Fibroblast of skin of right biceps (primary cell): ENCODE measurements around the gene MACROD2.

ENCODE experiments used
- DNase-seq: peaks from one replicate; pipeline ENCODE4 v3.0.0-alpha.2; 2013

The MACROD2 gene

DNA sequence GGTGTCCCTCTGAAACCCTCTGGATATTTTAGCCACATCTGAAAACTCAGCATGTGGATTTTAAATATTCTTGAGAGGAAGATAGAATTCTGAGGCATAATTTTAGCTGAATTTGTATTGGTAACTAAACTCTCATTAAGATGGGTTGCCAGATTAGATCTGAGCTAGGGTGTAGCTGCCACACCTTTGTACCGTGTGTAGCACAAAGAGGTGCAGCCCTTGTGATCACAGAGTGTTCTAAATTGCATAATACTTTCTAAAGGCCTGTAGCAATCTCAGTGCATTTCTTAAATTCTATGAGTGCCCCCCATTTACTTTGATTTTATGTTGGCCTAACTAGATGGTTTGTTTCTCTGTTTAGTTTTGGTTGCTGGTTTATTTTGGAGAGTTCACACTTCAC, 289.1 kb downstream of the MACROD2 start:
- no peak for DNase-seq

DNA sequence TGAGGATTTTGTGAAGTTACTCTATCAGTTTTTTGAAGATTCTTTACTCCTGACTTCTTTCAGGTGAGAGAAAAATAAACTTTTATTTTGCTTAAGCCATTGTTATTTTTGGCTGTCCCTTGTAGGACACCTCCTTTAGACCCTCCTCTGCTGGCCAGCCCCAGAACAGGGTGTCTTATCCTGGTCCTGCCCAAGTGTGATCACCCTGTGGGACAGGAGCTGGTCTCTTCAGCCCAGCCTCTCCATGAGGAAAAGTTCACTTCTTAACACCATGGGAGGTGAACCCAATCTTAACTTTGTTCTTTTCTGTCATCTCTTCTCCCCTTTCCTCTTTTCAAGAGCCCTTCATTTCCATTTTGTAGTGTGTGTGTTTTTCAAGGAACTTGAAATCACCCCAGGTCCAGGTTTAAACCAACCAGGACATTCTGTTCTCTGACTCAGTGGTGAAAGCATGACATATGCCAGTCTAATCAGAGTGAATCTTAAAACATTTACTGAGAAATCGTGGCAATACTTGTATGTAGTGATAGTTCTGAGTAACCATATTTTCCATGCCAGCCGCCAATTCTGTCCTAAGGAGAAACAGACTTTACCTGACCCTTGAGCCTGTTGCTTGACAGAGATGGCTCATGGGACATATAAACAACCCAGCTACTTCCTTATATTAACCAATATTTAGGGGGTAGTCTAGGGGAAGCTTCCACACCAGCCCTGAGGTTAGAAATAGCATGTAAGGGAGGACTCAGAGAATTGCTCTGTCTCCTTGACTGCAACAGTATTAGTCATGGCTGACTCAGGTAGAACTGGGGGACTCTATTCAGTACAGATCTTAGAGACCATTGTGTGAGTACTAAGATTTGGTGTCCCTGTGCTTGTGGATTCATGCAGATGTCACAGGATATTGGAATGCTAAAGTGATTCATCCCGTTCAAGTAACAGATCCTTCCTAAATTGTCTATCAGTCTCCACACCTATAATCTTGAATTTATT, 293.3 kb downstream of the MACROD2 start:
- peak; percentile 78 for DNase-seq

DNA sequence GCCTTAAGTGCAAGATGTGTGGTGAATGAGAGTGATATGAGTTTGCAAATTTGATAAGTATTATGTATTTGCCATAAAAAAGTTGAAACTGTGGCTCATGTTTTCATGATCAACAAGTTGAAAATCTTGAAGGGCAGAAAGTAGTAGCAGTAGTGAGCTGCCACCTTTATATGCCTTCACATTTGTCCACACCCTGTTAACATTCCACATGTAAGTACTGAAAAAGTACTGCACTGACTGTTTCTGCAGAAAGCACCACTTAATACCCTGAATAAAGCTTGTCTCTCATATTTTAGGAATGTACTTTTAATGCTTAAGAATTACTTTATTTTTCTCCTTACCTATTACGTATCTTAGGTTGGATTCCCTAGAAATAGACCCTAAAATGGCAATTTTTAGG, 296.2 kb downstream of the MACROD2 start:
- DNase-seq, result no peak

DNA sequence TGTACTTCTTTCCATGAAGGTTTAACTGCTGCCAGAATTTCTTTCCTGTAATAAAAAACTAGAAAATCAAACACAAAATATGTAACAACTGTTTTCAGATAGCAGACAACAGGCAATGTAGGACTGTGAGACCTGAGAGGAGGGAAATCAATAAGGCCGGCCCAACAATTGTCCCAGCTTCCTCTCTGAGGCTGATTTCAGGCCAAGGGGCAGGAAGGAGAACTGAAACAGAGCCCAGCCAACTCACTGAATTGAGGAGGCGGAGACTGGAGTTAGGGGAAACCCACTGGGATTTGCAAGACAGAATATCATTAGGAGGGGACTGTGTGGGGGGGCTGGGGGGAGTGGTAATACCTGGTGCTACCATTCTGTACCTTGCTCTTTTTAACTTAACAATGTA, 299.9 kb downstream of the MACROD2 start:
- no peak for DNase-seq

DNA sequence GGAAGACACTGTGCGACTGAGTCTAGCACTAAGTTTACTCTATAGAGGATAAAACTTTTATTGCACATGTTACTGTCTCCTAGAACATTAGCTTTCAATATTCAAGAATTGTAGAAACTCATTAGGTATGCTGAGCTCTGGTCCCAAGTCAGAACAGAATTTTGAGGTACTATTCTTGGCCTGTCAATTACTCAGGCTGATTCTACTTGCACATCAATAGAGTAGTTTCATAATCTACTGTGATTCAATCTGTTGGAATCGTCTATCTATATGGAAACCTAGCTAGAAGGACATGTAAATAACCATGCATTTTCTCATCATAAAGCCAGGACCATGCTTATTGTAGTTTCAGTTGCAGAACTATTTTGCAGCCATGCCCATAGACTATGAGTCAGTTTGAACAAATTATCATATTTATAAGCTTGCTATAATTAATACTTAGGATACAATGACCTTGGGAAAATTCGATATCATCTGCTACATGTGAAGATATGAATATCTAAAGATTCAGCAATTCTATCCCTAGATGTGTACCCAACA, 300.5 kb downstream of the MACROD2 start:
- DNase-seq, result no peak

DNA sequence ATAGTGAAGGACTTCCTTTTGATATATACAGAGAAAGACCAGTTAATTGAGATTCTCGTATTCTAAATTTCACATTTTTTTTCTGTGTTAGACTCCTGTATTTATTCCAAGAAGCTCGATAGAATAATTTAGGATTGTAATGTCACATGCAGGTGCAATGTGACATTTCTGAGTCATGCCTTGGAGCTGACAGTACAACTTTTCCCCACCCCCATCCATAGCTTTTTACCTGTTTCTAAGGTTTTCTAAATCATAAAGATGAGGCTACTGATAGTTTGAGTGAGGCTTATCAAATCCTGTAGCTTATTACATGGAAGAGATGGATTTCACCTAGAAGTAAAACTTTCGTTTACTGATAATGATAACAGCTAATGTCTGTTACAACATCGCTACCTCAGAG, 304.5 kb downstream of the MACROD2 start:
- no peak for DNase-seq

DNA sequence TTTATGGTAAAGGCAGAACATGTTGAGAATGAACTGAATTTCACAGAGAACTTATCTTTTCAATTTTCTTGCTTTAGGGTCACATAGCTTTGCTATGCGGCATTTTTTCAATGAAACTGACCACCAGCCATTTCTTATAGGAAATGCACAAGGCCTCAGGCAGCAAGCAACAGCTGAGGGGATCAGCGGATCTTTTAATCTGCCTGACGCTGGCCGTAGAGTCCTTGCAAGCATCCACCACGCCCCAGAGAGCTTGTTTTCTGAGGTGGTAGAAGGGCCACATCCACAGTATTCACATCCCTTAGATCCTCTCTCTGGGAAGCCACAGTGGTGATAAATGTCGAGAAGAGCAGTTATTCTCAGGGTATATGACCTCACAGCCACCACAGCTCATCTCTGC, 307.8 kb downstream of the MACROD2 start:
- DNase-seq, result no peak

DNA sequence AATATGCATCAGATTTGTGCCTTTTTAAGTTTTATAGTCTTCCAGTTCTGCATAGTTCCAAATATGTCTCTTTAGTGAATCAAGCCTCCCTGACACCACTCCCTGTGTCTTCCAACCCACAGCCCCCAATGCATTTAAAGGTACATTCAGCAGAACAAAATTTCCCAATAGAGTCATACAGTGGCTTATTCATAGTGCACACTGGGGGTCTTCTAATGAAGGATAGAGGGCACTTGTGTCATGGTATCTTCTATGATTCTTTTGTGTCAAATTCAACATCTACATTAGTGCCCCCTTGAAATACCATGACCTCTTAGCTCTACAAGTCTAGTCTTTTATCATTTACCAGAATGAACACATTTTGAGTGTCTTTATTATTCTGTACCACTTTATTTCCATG, 308.3 kb downstream of the MACROD2 start:
- no peak for DNase-seq

DNA sequence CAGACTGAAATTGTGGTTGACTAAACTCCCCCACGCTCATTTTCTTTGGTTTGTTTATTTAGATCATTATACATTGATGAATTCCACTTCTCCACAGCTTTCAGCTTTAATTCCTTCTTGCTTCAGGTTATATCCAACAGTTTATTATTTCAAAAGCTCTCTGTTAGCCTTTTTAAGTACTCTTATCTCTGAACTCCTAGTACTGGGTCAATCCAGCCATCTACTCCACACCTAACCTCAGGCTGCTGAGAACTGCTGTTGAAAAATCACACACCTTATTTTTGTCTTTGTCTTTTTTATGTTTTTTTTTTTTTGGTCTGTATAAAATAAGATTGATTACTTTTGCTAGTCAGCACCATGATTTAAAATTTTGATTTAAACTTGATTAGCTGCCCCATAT, 309.2 kb downstream of the MACROD2 start:
- no peak for DNase-seq

DNA sequence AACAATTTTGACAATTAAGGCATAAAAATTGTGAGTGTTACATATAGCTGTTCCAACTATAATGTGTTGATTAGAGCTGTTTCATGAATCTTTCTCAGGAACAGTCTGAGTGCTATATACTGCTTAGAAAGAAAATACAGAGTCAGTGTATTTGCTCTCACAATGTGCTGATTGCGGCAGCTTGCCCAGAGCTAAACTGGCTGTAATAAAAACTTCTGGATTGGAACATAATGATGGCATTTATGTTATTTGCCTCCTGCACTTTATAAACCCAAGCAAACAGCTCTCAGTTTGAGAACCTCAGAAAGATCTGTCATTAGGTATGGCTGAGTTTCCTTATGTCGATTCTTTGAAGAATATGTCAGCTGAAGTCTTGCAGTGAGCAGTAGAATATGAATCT, 312.6 kb downstream of the MACROD2 start:
- no peak for DNase-seq

DNA sequence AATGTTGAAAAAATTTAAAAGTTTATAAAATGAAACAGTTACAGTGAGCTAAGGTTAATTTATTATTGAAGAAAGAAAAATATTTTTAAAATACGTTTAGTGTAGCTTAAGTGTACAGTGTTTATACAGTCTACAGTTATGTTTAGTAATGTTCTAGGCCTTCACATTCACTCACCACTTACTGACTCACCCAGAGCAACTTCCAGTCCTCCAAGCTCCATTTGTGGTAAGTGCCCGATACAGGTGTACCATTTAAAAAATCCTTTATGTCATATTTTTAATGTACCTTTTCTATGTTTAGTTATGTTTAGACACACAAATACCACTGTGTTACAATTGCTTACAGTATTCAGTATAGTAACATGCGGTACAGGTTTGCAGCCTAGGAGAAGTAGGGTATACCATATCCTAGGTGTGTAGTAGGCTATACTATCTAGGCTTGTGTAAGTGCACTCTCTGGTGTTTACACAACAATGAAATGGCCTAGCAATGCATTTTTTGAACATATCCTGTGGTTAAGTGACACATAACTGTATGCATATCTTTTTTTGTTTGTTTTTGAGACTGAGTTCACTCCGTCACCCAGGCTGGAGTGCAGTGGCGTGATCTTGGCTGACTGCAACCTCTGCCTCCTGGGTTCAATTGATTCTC, 315.8 kb downstream of the MACROD2 start:
- DNase-seq, result no peak

DNA sequence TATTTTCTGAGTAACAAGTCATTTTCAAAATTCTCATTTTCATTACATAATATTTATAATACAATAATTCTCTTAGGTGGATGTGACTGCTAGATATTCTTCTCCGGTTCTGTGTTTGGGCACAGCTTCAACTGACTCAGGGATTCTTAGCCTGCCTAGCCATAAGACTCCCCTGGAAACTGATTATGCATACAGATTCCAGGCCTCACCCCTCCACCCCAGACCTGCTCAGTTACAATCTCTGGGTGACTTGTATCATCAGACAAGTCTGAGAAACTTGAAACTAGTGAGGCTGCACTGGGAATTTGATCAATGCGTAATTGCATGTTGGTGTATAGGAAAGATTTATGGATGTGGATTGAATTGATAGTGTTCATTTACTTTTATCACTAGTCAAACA, 316.7 kb downstream of the MACROD2 start:
- no peak for DNase-seq

DNA sequence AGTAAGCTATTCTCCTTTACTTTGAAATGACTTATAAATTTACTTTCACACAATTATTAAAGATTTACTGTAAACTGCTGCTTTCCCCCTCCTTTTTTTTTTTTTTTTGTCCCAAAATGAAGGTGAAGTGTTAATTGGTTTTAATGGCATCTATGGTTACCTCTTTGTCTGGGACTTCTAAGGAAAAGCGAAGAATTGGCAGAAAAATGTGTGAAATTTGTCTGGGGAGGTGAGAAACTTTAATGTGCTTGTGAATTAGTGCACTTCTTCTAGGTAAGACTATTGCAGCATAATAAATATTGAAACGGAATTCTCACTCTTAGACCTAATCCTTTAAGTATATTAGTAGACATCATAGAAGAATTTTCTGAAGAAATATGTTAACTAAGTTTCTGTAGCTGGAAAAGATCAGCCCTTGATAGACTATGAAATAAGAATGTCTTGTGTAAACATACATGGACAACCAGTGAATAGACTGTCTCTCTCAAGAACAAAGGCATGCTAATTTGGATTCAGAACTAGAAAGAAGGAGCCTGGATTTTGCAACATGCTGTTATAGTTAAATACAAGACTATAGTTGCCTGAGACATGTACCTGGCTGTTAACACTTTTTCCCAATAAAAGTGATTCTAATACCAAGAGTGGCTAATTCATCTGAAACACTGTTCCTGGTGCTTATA, 318.2 kb downstream of the MACROD2 start:
- no peak for DNase-seq

DNA sequence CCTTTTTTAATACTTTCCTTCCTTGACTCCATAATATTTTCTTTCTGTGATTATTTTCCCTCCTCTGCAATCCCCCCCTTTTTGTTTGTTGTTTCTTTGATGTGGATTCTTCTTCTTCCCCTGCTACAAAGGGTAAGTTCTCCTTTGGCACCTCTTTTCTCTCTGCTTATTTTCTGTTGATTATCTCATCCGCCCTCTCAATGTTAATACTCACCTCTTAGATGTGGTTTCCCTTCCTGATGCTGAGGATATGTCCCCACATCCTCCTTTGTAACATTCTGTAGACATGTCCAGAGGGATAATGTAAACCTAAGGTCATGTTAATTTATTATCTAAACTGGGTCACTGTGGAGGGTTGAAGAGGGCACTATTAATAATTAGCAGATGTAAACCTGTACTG, 324.4 kb downstream of the MACROD2 start:
- DNase-seq, result no peak

DNA sequence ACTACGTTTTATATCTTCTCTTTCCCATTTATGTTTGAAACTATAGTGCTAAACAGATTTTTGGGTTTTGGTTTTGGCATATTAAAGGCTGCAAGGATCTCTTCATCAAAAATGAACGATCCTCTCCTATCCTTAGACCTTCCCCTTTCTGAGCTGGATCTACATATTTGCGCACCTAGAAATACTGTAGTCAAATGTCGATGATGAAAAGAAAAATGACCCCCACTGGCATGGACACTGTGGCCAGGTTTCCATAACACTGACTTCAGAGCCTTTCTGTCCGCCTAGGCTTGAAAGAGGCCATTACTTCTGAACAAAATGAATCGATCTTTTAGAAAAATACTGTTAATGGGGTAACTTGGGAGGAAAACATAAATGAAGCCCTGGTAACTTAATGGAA, 336.3 kb downstream of the MACROD2 start:
- no peak for DNase-seq

DNA sequence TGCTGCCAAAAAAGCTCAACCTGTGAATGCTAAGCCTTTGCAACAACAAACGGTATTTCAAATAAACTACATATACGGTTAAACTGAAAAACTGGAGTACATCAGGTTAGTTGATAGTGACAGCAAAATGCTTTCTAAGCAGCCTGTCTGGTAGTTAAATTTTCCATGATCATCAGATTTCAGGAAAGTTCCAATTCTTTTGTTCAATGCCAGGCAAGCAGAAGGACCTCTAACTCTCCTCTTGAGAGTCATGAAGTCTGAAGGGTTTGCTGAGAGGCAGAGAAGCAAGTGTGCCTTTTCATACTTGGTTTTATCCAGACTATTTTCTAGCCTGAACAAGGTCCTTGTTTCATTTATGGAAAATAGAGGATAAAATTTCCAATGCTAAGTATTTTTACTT, 337.6 kb downstream of the MACROD2 start:
- no peak for DNase-seq

DNA sequence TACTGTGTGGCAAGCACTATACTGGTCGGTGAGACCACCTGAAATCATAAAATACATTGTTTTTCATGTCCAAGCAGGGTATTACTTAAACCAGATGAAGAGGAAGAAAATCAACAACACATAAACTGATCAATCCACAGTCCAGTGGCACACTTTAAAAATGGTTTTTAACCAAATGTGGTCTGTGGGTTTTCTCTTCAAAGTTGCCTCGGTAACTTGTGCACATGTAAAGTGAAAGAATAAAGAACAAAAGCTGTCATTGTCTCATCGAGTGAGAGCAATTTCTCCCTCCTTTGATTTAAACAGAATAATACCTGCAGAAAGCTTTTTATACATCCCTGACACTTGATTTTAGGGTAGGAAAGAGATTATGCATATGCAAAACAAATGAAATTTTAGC, 338.4 kb downstream of the MACROD2 start:
- no peak for DNase-seq

DNA sequence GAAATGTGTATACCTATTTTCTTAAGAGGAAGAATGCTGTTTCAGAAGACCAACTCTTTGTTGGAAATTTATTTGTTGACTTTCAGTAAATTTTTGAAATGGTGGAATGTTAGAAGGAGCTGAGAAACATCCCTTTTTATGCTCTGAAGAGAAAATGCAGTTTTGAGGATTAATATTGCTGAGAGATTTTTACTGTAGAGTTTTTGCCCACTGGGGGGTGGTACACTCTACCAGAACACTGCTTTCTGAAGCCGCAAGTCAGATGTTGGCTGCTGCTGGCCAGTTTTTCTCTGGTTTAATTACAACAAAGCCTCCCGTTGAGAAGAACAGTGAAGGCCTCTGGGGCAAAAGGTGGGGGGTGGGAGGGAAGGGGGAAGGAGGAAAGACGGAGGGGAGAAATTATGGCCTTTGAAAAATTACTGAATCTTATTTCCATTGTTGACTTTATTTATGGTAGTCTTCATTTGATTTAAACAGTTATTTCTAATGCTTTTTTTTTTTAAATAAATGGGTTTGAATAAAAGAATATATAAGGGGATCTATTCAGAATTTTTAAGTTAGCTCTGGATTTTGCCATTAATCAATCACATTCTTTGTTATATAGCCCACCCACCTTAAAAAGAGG, 339.1 kb downstream of the MACROD2 start:
- DNase-seq, result peak; percentile 69

DNA sequence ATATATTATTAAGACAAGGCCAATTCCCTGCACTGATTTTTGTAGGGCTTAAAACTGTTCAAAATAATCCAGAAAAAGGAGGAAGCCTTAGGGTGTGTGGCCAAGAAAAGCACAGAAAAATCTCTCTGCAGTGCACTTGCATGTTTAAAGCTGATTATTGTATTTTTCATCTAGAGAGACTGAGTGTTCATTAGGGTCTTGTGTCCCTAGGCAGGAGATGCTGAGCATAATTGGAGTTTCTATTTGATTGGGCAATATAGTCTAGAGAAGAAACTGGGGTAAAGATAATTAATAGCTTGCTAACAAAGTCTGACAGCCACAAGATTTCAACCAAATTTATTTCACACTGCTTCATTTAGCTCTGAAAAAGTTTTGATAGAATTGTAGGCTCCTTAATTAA, 339.7 kb downstream of the MACROD2 start:
- no peak for DNase-seq

DNA sequence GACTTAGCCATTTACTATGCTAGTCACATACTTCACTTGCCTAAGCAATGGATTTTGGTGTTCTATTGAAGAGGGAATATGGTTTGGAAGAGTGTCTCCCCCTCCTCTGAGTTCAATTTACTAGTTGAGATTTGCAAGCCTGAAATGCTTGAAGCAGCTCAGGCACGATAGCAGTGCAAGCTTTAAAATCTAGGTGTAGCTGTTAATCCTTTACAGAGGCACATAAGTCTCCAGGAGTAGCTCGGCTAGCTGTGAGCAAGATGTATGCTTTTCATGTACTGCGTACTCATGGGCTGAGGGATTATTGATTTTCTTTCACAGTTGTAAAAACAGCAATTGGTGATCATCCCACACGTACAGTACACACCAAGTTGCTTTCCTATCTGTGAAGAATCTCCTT, 341.4 kb downstream of the MACROD2 start:
- peak; percentile 29 for DNase-seq

DNA sequence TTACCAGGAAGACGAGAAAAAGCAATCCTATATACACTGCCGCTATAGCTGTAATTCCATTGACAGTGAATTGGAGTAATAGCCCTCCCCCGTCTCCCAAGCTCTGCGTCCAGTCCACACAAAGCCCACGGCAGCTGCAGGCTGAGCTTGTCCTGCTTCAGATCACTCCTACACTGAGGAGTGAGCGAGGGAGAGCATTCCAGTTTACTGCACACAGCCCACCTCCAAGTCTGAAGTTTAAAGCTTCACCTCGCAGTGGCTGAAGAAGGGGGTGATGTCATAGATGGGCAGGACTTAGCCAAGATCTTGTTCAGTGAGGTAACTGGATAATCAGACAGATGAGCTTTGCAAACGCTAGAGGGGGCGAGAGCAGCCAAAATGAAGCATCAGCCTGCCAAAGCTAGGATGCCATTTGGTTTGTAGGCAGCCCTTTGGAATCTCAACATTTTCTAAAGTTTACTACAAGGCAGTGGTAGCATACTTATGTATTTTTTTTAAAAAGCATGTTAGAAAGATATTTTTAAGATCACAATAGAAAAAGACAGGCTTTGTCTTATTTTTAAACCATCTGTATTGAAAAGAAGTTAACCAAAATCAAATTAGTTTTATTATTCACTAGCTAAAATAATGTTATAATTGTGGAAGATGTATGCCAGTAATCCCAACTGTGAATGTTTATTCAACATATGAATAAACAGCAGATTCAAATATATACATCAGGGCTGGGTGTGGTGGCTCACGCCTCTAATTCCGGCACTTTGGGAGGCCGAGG, 342.3 kb downstream of the MACROD2 start, which contains the start of gene FLRT3:
FLRT3 (minus strand) TSS at position 213 of the 772 bp plus-strand sequence. CDS start 10,106 bp downstream, outside the sequence.
- DNase-seq, result peak; percentile 97

DNA sequence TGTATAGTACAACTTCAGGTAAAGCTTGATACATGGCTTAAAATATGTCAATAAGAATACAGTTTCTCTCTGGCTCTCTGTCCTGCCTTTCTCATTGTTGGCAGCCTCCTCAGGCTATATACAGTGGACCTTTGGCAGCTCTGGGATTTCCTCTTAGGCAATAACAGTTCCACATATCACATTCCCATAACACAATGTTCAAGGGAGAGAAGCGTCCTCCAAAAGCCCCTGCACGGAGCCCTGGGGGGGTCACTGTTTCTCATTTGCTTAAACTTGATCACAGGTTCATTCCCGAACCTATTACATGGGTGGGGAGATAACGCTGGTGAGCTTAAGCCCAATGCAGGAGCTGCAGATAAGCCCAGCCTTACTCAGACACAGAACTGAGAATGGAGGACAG, 346.5 kb downstream of the MACROD2 start:
- no peak for DNase-seq
